ENCODE measurements around the gene TUBGCP2.

Gene TUBGCP2

DNA sequence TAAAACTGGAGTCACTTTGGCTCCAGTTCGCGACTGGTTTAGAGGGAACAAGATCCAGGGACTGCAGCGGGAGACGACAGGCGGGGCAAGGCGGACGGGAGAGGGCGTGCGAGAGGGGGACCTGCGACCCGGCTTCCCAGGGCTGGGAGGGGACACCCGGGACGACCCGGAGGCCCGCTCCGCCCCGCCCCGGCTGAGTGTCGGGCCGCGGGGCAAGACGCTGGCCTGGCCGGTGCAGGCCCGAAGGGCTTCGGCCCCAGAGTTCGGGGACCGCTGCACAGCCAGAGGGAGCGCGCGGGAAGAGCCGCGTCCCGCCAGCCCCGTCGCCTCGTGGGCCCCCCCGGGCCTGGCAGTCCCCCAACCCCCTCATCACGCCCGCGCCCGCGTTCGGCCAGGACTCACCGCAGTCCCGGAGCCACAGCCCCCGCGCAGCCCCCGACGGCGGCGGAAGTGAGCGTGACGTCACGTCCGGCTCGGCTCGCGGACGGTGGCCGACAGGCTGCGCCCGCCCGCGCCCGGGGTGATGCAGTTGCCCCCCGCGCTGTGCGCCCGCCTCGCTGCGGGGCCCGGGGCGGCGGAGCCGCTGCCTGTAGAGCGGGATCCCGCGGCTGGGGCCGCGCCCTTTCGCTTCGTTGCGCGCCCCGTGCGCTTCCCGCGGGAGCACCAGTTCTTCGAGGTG is at the start of gene TUBGCP2, which contains the start of gene ZNF511:
Gene TUBGCP2, minus strand, starts transcription at position 452 of the 679 bp plus-strand sequence. CDS start 5,931 bp downstream, outside the sequence.
Gene ZNF511, plus strand, starts transcription at position 494 of the 679 bp plus-strand sequence. Its CDS starts 30 bp downstream, at position 524.
- peak; percentile 96 for DNase-seq

DNA sequence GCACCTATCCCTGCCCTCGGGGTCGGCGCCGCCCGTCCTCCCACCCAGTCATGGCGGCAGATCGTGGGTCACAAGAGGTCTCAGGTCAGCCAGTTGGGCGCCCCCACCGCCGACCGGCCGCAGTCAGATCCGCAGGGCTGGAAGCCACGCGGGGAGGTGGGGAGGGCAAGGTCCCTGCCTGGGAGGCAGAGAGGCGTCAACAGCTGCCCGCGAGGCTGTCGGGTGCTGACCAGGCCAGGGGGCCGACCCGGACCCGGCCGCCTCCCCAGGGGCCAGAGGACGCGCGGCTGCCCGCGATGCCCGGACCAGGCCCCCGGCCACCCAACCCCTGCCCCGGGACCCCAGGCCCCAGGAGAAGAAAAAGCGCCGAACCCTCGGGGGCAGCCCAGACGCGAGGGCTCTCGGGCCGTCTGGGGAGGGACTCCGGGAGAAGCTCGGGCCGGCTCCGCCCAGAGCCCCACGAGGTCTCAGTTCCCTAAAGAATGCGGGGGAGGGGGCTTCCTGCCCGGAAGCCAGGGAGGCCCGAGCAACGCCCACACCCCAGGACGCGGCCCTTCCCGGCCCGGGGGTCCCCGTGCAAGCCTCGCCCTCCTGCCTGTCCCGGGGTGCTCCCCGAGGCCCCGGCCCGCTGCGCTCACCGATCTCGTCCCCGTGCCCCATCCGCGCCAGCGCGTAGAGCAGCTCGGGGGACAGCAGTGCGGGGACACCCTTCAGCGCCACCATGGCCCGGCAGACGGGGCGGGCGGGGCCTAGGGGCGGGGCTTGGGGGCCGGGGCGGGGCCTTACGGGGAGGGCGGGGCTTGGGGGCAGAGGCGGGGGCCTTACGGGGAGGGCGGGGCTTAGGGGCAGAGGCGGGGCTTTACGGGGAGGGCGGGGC is 48.9 kb upstream of the TUBGCP2 start, which contains the start of gene FUOM:
Gene FUOM, minus strand, starts transcription at position 735 of the 877 bp plus-strand sequence. Its CDS starts 12 bp downstream, at position 723.
- peak; percentile 89 for DNase-seq

DNA sequence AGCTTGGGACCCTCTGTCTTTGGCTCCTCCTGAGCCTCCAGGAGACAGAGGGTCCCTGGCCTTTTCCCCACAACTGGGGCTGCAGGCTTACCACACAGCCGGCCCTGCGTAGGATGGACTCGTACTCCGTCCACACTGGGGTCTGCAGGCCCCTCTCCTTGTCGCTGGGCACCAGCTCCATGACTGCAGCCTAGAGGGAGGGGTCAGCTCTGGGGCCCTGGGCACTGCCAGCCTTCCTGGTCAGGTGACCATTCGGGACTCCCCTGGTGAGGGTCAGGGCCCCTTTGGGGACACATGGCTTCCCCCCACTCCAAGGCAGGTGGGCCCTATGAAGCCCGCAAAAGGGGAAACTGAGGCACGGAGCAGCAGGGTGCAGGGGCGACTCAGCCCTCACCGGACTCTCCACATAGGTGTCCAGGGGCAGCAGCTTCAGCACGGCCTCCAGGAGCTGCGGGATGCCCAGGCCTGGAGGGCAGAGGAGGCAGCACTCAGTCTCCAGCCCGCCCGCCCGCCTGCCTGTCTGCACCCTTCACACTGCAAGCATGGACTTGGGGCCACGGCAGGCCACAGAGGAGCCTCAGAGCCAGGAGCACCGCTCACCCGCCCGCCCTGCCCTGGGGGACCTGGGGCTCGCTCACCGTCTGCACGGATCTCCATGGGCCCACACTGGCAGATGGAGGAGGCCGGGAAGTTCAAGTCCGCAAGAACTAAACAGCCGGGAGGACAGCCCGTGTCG is 48.0 kb upstream of the TUBGCP2 start:
- no peak for DNase-seq

GRCh38 chr10:133355991-133356390 is 47.3 kb upstream of the TUBGCP2 start:
- DNase-seq, result no peak

GRCh38 chr10:133355266-133355665 is 46.6 kb upstream of the TUBGCP2 start:
- no peak for DNase-seq

DNA sequence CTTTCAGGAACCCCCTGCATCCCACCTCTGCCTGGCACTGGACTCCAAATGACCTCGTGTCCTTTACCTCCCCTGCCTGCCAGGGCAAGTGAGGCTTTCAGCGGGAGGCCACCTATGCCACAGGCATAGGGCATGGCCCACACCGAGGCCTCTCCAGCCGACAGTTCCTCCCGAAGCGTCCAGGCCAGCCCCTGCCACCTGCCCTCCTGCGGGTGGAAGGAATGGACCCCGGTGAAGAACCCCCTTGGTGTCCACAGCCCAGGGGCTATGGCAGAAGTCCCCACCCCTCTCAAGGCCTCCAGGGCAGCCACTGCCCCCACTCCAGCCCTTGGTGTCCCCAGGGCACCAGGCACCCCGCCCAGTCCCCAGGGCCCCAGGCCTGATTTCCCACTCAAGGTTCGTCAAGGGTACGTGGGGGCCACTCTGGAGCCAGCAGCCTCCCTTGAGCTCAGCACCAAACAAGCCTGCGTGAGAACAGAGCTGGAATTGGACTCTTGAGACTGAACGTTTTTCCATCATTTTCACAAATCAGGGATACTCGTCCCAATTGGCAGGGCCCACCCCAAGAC is 46.1 kb upstream of the TUBGCP2 start:
- DNase-seq, result no peak

DNA sequence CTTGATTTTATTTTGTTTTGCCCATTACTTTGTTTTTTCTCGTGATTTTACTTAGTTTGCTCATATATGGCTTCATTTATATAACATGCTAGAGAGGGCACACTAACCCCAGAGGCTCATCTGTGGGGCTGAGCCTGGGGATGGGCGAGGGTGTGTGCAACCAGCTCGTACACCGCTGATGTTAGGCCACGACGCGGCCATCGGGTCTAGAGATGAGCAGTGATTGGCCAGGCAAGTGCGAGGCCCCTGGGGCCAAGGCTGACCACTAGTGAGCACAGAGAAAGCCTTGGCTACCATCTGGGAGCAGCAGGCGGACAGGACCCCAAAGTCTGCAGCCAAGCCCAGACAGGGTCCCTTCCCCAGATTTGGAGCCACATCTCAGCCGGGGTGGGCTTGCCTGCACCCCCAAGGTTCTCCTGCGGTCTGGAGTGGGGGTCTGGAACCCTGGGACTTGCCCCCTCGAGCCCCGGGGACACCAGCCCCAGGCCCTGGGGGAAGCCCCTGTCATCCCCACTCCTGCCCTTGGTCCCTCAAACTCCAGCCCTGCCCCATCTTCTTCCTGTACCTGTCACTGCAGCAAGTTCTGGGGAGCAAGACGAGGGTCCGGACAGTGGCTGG is 45.4 kb upstream of the TUBGCP2 start:
- DNase-seq, result no peak

DNA sequence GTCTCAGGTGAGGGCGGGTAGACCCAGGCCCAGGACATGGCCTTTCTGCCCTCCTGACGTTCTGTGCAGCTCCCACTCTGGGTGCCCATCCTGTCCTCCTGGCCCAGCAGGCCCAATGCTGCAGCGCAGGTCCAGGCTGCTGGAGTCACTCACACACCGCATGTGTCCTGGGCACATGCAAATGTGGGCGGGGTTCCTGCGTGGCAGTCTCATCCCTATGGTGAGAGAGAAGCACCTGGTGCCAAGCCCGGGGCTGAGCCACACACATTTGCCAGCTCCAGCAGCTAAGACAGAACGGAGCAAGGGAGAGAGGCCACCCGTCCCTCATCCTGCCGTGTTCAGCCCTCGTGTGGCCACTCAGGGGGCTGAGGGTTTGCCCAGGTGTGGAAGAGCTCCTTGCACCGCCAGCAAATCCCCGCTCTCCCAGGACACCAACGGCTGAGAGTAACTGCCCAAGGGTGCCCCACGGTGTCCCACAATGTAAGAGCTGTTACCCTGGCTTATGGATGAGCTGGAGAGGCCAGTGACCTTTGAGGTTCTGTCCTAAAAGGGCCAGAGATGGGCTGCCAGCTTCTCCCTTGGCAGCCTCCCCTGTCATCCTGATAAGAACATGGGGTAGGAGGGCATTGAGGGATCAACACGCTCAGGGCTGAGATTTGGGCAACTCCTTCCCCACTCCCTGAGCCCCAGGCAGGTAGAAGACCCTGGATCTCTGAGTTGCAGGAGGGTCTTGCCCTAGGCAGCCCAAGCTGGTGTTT is 44.7 kb upstream of the TUBGCP2 start:
- DNase-seq, result no peak

DNA sequence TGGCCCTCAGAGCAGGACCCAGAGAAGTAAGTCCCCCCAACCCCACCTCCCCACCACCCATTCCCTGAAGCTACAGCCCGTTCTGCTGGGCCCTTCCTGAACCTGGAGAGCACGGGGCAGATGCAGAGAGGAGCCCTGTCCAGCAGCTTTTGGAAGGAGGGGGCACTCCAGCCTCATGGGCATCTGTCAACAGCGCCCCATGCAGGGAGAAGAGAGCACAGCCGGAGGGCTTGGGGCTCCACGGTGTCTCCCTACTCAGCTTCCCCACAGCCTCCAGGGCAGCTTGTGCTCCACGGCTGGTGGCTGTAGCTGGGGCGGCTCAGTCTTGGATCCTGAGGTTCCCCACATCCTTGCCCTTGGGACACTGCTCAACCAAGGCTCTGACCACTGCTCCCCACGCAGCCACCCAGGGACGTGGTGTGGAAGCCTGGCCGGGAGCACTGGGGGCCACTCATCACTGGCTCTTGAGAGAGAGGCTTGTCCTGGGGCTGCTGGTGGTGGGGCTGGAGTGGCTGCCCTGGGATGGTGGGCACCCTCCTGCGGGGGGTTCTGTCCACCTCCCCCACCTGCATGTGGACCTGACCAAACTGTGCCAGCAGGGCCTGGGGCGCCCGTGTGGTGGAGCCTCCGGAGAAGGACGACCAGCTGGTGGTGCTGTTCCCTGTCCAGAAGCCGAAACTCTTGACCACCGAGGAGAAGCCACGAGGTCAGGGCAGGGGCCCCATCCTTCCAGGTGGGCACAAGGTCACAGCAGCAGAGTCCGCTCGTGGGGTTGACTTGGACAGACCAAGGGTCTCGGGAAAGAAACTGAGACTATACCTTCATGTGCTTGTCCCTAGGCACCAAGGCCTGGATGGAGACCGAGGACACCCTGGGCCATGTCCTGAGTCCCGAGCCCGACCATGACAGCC is 43.0 kb upstream of the TUBGCP2 start:
- DNase-seq, result no peak

- no peak for DNase-seq
Measured at GRCh38 chr10:133350950-133351329, 42.3 kb upstream of the TUBGCP2 start.

DNA sequence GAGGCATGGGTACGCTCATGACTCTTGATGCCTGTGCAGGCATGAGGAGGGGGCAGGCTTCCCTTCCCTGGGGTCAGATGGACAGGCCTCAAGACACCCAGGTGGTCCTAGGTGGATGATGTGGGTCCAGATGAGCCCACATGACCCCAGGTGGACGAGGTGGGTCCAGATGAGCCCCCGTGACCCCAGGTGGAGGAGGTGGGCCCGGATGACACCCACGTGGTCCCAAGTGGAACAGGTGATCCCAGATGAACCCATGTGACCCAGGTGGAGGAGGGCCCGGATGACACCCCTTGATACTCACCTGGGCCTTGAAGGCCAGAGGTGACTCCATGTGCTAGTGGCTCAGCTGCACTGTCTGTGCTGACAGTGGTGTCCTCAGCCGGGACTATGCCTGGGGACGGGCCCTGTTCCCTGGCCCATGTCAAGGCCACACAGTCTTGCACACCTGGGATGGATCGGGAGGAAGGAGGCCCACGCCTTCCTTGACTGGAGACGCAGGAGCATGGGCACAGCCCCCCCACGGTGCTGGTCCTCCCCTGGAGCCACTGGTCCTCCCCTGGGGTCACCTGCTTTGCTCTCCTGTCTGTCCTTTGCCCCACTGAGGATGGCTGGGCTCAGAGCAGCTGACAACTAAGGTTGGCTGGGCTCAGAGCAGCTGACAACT is 41.7 kb upstream of the TUBGCP2 start:
- no peak for DNase-seq

- no peak for DNase-seq
Measured at GRCh38 chr10:133349577-133350011, 40.9 kb upstream of the TUBGCP2 start.

DNA sequence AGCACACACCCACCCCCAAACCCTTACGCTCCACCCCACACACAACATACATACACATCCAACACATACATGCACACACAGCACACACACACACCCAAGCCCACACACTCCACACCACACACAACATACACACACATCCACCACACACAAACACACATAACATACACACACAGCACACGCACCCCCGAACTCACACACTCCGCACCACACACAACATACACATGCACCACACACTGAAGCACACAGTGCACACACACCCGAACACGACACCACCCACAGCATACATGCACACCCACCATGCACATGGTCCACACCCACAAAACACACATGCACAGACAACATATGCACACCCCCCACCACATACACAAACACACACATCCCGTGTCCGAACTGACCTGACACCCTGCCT is 40.5 kb upstream of the TUBGCP2 start:
- no peak for DNase-seq

- DNase-seq, result no peak
Measured at GRCh38 chr10:133347710-133348517, 39.2 kb upstream of the TUBGCP2 start.

DNA sequence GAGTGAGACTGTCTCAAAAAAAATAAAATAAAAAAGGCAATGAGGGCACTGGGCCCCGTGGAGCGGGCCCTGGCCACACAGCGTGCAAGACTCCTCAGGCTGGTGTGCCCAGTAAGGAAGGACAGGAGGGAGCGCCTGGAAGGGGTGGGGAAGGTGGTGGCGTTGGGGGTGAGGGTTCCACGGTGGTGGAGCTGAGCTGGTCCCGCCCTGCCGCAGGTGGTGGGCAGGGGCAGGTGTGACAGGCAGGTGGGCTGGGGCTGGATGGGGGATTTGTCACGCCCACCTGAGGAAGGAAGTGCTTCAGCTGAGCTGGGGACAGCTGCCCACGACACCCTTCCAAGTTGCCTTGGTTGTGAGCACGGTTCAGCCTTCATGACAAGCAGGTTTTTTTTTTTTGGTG is 37.7 kb upstream of the TUBGCP2 start:
- DNase-seq, result no peak

- DNase-seq, result no peak
Measured at GRCh38 chr10:133344236-133344635, 35.6 kb upstream of the TUBGCP2 start.

DNA sequence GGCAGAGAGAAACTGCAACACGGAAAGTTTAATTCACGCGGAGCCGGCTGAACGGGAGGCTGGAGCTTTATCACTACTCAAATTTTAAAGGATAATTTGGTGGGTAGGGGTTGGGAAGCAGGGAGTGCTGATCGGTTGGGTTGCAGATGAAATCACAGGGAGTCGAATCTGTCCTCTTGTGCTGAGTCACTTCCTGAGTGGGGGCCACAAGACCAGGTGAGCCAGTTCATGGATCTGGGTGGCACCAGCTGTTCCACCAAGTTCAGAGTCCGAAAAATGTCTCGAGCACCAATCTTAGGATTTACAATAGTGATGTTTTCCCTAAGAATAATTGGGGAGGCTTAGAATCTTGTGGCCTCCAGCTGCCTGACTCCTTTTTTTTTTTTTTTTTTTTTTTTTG is 34.9 kb upstream of the TUBGCP2 start:
- no peak for DNase-seq

- no peak for DNase-seq
Measured at GRCh38 chr10:133342942-133343341, 34.3 kb upstream of the TUBGCP2 start.

GRCh38 chr10:133341983-133342382 is 33.3 kb upstream of the TUBGCP2 start:
- DNase-seq, result no peak
